SK-N-MC (cell line): ENCODE data around the gene UBE2V1.

Experiments
- EZH2 ChIP-seq: fragments of 200-600 bp; sonication (generic); IDR thresholded peaks from one replicate; pipeline ENCODE4 v1.6.1; 2017; ENCODE audit warnings: antibody characterized with exemption
- FOXP2 ChIP-seq: optimal IDR thresholded peaks from 2 replicates; pipeline ENCODE3; 2011; ENCODE audit warnings: mild to moderate bottlenecking, moderate library complexity; ENCODE audit not compliant: insufficient read depth; ENCODE audit errors: extremely low read length, control extremely low read depth
- POLR2AphosphoS5 ChIP-seq: IDR thresholded peaks from 2 replicates; pipeline ENCODE4 v1.6.1; 2012; ENCODE audit warnings: mild to moderate bottlenecking, low read depth, low read length, borderline replicate concordance

- TF ChIP-seq POLR2AphosphoS5: no peak
- TF ChIP-seq EZH2: no peak
- TF ChIP-seq FOXP2: no peak
Observed at GRCh38 chr20:50101281-50101680, 11.7 kb downstream of the UBE2V1 start.
